ENCODE results near the gene CTSK.
"Not testable (repeated sequence)": the region's sequence is repeated elsewhere in the genome, so short reads cannot be mapped to it uniquely, and the experiment has no call there.

CTSK gene

GRCh38 chr1:150808121-150808520 lies at the start of gene CTSK:
TSS of gene CTSK (minus strand) at chr1:150808260. CDS start at chr1:150806805, 1,455 bp downstream.
- no peak for TF ChIP-seq ZNF274 (IDR thresholded peaks at IDR 0.05; ENCODE audit: low read depth, low read length)
- H3K4me3 ChIP-seq (ENCODE audit: low read length), result no peak within 1 kb of the TSS

GRCh38 chr1:150852734-150853133 lies 44.7 kb upstream of the CTSK start:
- H3K4me3 ChIP-seq (ENCODE audit: low read length), result not testable (repeated sequence)

GRCh38 chr1:150850801-150851362 lies 42.8 kb upstream of the CTSK start:
- not testable (repeated sequence) for H3K4me3 ChIP-seq (ENCODE audit: low read length)

- no peak for TF ChIP-seq ZNF274 (IDR thresholded peaks at IDR 0.05; ENCODE audit: low read depth, low read length)
- H3K4me3 ChIP-seq (ENCODE audit: low read length), result no peak overlapping the region
Measured at GRCh38 chr1:150846473-150847146, 38.5 kb upstream of the CTSK start.

GRCh38 chr1:150843474-150843873 lies 35.4 kb upstream of the CTSK start:
- no peak for TF ChIP-seq ZNF274 (IDR thresholded peaks at IDR 0.05; ENCODE audit: low read depth, low read length)

GRCh38 chr1:150842964-150843363 lies 34.9 kb upstream of the CTSK start:
- TF ChIP-seq ZNF274 (IDR thresholded peaks at IDR 0.05; ENCODE audit: low read depth, low read length), result no peak
- H3K4me3 ChIP-seq (ENCODE audit: low read length), result no peak overlapping the region

More at GRCh38 chr1:150843474-150843873, 35.4 kb upstream of the CTSK start:
- H3K4me3 ChIP-seq (ENCODE audit: low read length), result no peak overlapping the region

- no peak overlapping the region for H3K4me3 ChIP-seq (ENCODE audit: low read length)
- no peak for TF ChIP-seq ZNF274 (IDR thresholded peaks at IDR 0.05; ENCODE audit: low read depth, low read length)
Measured at GRCh38 chr1:150842343-150842742, 34.3 kb upstream of the CTSK start.

- no peak overlapping the region for H3K4me3 ChIP-seq (ENCODE audit: low read length)
- TF ChIP-seq ZNF274 (IDR thresholded peaks at IDR 0.05; ENCODE audit: low read depth, low read length), result no peak
Measured at GRCh38 chr1:150841626-150842025, 33.6 kb upstream of the CTSK start.

GRCh38 chr1:150840850-150841249 lies 32.8 kb upstream of the CTSK start:
- H3K4me3 ChIP-seq (ENCODE audit: low read length), result not testable (repeated sequence)

- peak overlapping the region; percentile 20; the same call in 1 of the 2 replicates for H3K4me3 ChIP-seq (ENCODE audit: low read length)
- no peak for TF ChIP-seq ZNF274 (IDR thresholded peaks at IDR 0.05; ENCODE audit: low read depth, low read length)
Measured at GRCh38 chr1:150836129-150836773, 28.2 kb upstream of the CTSK start.

- H3K4me3 ChIP-seq (ENCODE audit: low read length), result not testable (repeated sequence)
Measured at GRCh38 chr1:150833961-150834360, 25.9 kb upstream of the CTSK start.

- no peak for TF ChIP-seq ZNF274 (IDR thresholded peaks at IDR 0.05; ENCODE audit: low read depth, low read length)
- H3K4me3 ChIP-seq (ENCODE audit: low read length), result no peak overlapping the region
Measured at GRCh38 chr1:150832597-150832996, 24.5 kb upstream of the CTSK start.

- H3K4me3 ChIP-seq (ENCODE audit: low read length), result no peak overlapping the region
- TF ChIP-seq ZNF274 (IDR thresholded peaks at IDR 0.05; ENCODE audit: low read depth, low read length), result no peak
Measured at GRCh38 chr1:150829751-150830150, 21.7 kb upstream of the CTSK start.

GRCh38 chr1:150826299-150826698 lies 18.2 kb upstream of the CTSK start:
- H3K4me3 ChIP-seq (ENCODE audit: low read length), result no peak overlapping the region
- no peak for TF ChIP-seq ZNF274 (IDR thresholded peaks at IDR 0.05; ENCODE audit: low read depth, low read length)

GRCh38 chr1:150820730-150821512 lies 12.9 kb upstream of the CTSK start:
- TF ChIP-seq ZNF274 (IDR thresholded peaks at IDR 0.05; ENCODE audit: low read depth, low read length), result no peak
- H3K4me3 ChIP-seq (ENCODE audit: low read length), result no peak overlapping the region
